CD4-positive, alpha-beta T cell (primary cell): Measurements from ENCODE around the gene RBM28. TPM values are rescaled to one million over a fixed set of nuclear protein-coding genes. Genes with fewer than 3 reads are reported as not detected.

ENCODE experiments used
- ATAC-seq: fragments of 200-7000 bp; cut with Tn5 transposase; one replicate; pipeline ENCODE4 v1.10.0; 2022; ENCODE audit warnings: mild to moderate bottlenecking; ENCODE audit not compliant: poor library complexity
- CTCF ChIA-PET: fragments of 350-600 bp; sonication (Branson Sonifier 250); formaldehyde crosslinking; loops from one replicate; lab custom pipeline; 2021; ENCODE audit warnings: antibody characterized with exemption, inconsistent platforms; lab: Charles Lee
- POLR2A ChIA-PET: fragments of 350-600 bp; sonication (Branson Sonifier 250); formaldehyde crosslinking; loops from one replicate; lab custom pipeline; 2021; ENCODE audit warnings: antibody characterized with exemption, inconsistent platforms; lab: Charles Lee
- DNase-seq, 14 experiments: peaks; one replicate each; pipeline ENCODE4 v3.0.0-alpha.2; 2013 to 2020; ENCODE audit warnings: mixed read lengths in 2 of 14
- H3K27ac ChIP-seq, 2 donors: one replicate each; pipeline versions ENCODE4 v1.5.1 to v1.7.0; 2013; ENCODE audit warnings: low read length in 2 of 2, low read depth in 1 of 2, mild to moderate bottlenecking in 1 of 2
- H3K27me3 ChIP-seq, 2 experiments: 1 replicate in 1 of 2; 2 replicates in 1 of 2; pipeline versions ENCODE4 v1.6.1 to v1.7.0; 2013; ENCODE audit warnings: low read length in 2 of 2, control low read depth in 1 of 2, mild to moderate bottlenecking in 1 of 2, moderate library complexity in 1 of 2; ENCODE audit not compliant: insufficient read depth in 2 of 2, control insufficient read depth in 1 of 2
- H3K36me3 ChIP-seq: one replicate; pipeline ENCODE4 v1.6.1; 2013; ENCODE audit warnings: low read length, control low read depth; ENCODE audit not compliant: insufficient read depth
- H3K4me1 ChIP-seq: one replicate; pipeline ENCODE4 v1.6.1; 2013; ENCODE audit warnings: low read length, control low read depth; ENCODE audit not compliant: insufficient read depth
- H3K4me3 ChIP-seq: one replicate; pipeline ENCODE4 v1.5.1; 2013; ENCODE audit warnings: mild to moderate bottlenecking, low read length, moderate library complexity
- H3K9me3 ChIP-seq, 2 experiments: 1 replicate in 1 of 2; 2 replicates in 1 of 2; pipeline versions ENCODE4 v1.6.1 to v1.7.0; 2013; ENCODE audit warnings: low read length in 2 of 2, mild to moderate bottlenecking in 2 of 2, control low read depth in 1 of 2, moderate library complexity in 1 of 2; ENCODE audit not compliant: control insufficient read depth in 1 of 2, insufficient read depth in 1 of 2
- H3K27ac Mint-ChIP-seq: one replicate; pipeline ENCODE4 v1.8.0; 2020; ENCODE audit warnings: mixed read lengths
- H3K27me3 Mint-ChIP-seq: one replicate; pipeline ENCODE4 v1.8.0; 2021; ENCODE audit warnings: mixed read lengths
- H3K36me3 Mint-ChIP-seq: one replicate; pipeline ENCODE4 v1.8.0; 2021; ENCODE audit warnings: low read depth, mixed read lengths
- H3K4me1 Mint-ChIP-seq: one replicate; pipeline ENCODE4 v1.8.0; 2021; ENCODE audit warnings: low read depth, mixed read lengths
- H3K4me3 Mint-ChIP-seq: one replicate; pipeline ENCODE4 v1.8.0; 2020; ENCODE audit warnings: mild to moderate bottlenecking, mixed read lengths
- H3K9me3 Mint-ChIP-seq: one replicate; pipeline ENCODE4 v1.8.0; 2020; ENCODE audit warnings: mixed read lengths
- CTCF ChIP-seq: fragments of 200-600 bp; IDR thresholded peaks from one replicate; pipeline ENCODE4 v1.8.0; 2022; ENCODE audit warnings: antibody characterized with exemption, mild to moderate bottlenecking
- intact Hi-C, 2 experiments: fragments of 100-400 bp; cut with DNase I in 1 of 2; cut with micrococcal nuclease in 1 of 2; formaldehyde crosslinking; loops; one replicate each; pipeline versions ENCODE4 v1.15.1 to v1.9.0; 2023 to 2025; cut with DNase I, micrococcal nuclease
- total RNA-seq, 174 experiments: library from RNA in 2 of 174; stranded (reverse) in 2 of 174; gene quantifications; one replicate each; pipeline ENCODE4 v1.2.3 and lab custom pipeline; 2021 to 2026

RBM28 gene
- total RNA-seq, 2 experiments from 2014 or later, result 10.1 to 10.5 TPM

GRCh38 chr7:128274884-128275603 is 68.7 kb downstream of the RBM28 start:
- peaks cover 15% of the 10 kb centered on the region for H3K36me3 Mint-ChIP-seq
- Histone ChIP-seq H3K9me3 (peaks cover 0 to 23% of the 10 kb centered on the region in 2 experiments), H3K27me3 (peaks cover 10 to 17% of the 10 kb centered on the region in 2 experiments), H3K4me3 (no peak overlapping the region), H3K36me3 (no peaks in the 10 kb centered on the region), H3K4me1 (no peaks in the 10 kb centered on the region), H3K27ac (no peak overlapping the region)
- H3K27me3 Mint-ChIP-seq, result peaks cover 9% of the 10 kb centered on the region
- no peak overlapping the region for H3K27ac Mint-ChIP-seq
- H3K4me3 Mint-ChIP-seq, result no peak overlapping the region
- TF ChIP-seq CTCF, result no peak
- intact Hi-C loops, result no loop called here
- DNase-seq (no peak), ATAC-seq (no peak)
- H3K4me1 Mint-ChIP-seq, result no peaks in the 10 kb centered on the region
- H3K9me3 Mint-ChIP-seq, result peaks cover 9% of the 10 kb centered on the region
- ChIA-PET POLR2A (no interaction called here), CTCF (no interaction called here)

- H3K9me3 Mint-ChIP-seq, result peaks cover 7% of the 10 kb centered on the region
- DNase-seq (no peak), ATAC-seq (no peak)
- H3K4me1 ChIP-seq, result no peaks in the 10 kb centered on the region
- H3K4me3 Mint-ChIP-seq, result no peak overlapping the region
- H3K36me3 ChIP-seq, result no peaks in the 10 kb centered on the region
- no peak overlapping the region for H3K27ac ChIP-seq
- H3K36me3 Mint-ChIP-seq, result peaks cover 8% of the 10 kb centered on the region
- no peak for TF ChIP-seq CTCF
- no peak overlapping the region for H3K27ac Mint-ChIP-seq
- ChIA-PET POLR2A (no interaction called here), CTCF (no interaction called here)
- H3K27me3 ChIP-seq, result peaks cover 10 to 17% of the 10 kb centered on the region in 2 experiments
- peaks cover 15% of the 10 kb centered on the region for H3K27me3 Mint-ChIP-seq
- H3K9me3 ChIP-seq, result peaks cover 0 to 23% of the 10 kb centered on the region in 2 experiments
- intact Hi-C loops, result no loop called here
- H3K4me3 ChIP-seq, result no peak overlapping the region
- H3K4me1 Mint-ChIP-seq, result no peaks in the 10 kb centered on the region
Measured at GRCh38 chr7:128274246-128274883, 69.3 kb downstream of the RBM28 start.

DNA sequence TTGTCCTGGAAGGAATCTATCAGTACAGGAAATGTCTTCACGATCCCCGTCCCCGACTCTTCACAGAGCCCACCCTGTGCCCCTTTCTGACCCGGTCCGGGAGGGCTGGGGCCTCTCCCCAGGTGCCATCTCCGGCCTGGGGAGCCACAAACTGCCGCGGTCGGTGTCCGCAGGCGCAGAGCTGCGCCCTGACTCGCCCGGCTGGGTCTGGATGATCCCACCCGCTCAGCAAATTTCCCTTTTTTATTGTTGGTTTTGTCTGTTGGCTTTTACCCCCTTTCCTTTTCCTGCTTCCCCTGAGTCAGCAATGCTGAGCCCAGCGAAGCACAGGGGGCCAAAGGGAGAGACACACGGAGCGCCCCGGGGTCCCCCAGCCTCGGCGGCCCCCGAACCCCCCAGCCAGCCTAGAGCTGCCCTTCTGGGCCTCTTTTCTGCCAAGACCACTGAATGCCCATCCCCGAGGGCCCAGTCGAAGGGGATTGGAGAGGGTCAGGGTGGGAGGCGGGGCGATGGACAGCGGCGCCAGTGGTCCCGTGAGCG is 71.7 kb downstream of the RBM28 start:
- ChIA-PET CTCF (no interaction called here), POLR2A (no interaction called here)
- Histone ChIP-seq H3K4me1 (no peaks in the 10 kb centered on the region), H3K27me3 (peaks cover 15 to 23% of the 10 kb centered on the region in 2 experiments), H3K27ac (no peak overlapping the region), H3K4me3 (no peak overlapping the region), H3K9me3 (peaks cover 0 to 19% of the 10 kb centered on the region in 2 experiments), H3K36me3 (no peaks in the 10 kb centered on the region)
- DNase-seq (no peak), ATAC-seq (no peak)
- no peak overlapping the region for H3K27ac Mint-ChIP-seq
- no peaks in the 10 kb centered on the region for H3K36me3 Mint-ChIP-seq
- peaks cover 37% of the 10 kb centered on the region for H3K27me3 Mint-ChIP-seq
- no peaks in the 10 kb centered on the region for H3K4me1 Mint-ChIP-seq
- intact Hi-C loops, result no loop called here
- H3K4me3 Mint-ChIP-seq, result no peak overlapping the region
- TF ChIP-seq CTCF, result no peak
- no peaks in the 10 kb centered on the region for H3K9me3 Mint-ChIP-seq
